NCI-H2196 (cell line): ENCODE results near the gene ZNF765.
A peak's percentile ranks its signal among the peaks of the same experiment; 100 is the strongest.
"Not testable (repeated sequence)": the region's sequence is repeated elsewhere in the genome, so short reads cannot be mapped to it uniquely, and the experiment has no call there.

Experiments
- DNase-seq: peaks from one replicate; lab custom pipeline; 2025; ENCODE audit not compliant: unreplicated experiment; lab: John Stamatoyannopoulos, UW

ZNF765 gene

DNA sequence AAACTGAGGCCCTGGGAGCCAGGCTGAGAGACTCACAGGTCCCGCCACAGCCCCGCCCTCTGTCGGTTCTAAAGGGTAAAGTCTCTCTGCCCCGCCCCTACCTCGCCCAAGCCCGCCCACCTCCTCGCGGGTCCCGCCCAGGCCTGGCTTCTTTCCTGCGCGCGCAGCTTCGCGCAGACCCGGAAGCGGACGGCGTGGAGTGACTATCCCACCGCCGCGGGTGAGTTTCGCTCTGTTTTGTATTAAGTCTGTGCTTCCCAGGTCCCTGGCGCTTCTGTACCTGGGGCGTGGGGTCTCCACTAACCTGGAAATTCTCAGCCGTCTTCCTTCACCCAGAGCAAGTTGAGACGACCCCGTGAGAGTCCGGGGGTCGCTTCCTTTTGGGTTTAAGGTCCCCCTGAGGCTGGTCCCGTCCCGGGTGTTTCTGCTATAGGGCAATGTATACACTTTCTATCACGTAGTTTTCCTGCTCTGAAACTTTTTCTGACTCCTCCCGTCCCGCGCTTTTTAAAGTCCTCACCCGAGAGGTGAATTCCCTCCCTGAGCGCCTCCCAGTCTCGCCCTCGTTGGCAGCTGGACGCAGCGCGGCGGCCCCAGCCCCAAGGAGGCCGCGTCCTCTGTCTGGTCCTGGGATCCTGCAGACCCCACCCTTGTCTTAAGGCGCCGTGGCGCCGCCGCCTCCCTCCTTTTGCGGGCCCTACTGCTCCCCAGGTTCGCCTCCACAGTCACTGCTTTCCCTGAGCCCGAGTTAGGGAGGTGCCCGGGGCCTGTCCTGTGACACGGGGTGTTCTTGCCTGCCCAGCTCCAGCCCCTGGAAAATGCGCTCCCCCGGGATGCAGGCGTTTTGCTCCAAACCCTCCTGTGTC lies at the start of gene ZNF765:
Gene ZNF765 (plus strand): TSS at position 176 of the 866 bp plus-strand sequence. CDS start 2,867 bp downstream, outside the sequence.
- DNase-seq, result peak; percentile 88

DNA sequence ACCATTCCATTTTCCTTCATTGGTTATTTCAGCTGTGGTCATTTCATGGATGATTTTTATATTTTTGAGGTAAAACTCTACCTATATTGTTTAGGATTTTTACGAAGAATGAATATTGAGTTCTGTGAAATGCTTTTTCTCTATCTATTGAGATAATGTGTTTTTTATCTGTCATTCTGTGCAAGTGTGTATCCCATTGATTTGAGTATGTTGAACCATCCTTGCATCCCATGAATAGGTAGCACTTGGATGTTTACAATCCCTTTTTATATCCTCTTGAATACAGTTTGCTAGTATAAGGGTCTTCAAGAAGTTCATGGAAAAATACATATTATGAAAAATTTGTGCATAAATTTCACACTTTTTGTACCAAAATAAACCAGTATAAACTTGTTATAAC lies 39.2 kb upstream of the ZNF765 start:
- no peak for DNase-seq

DNA sequence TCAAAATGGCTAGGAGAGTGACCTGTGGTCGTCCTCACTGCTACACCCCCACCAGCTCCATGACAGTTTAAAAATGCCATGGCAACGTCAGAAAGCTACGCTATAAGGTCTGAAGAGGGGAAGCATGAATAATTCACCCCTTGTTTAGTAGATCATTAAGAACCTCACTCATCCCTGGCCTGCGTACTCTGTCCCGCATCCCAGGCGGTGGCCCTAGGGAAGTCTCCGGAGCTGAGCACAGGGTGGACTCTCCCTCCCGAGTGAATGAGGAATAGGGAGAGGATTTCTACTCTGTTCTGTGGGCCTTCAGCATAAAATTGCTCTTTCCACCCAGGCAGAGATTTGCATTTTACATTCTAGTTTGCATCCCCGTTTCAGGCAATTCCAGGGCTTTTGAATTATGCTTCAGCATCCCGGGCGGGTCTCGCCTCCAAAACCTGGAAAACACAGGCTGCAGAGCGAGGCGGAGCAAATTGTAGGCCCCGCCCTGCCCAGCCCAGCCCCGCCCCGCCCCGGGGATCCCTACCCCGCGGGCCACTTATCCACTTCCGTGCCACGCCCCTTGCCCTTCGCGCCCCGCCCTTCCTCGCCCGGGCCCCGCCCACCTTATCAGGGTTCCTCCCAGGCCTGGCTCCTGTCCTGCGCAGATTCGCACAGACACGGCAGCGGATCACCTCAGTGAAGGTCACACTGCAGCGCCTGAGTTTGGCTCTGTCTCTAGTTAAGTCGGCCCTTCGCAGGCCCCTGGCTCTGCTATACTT lies 36.9 kb upstream of the ZNF765 start:
- no peak for DNase-seq

DNA sequence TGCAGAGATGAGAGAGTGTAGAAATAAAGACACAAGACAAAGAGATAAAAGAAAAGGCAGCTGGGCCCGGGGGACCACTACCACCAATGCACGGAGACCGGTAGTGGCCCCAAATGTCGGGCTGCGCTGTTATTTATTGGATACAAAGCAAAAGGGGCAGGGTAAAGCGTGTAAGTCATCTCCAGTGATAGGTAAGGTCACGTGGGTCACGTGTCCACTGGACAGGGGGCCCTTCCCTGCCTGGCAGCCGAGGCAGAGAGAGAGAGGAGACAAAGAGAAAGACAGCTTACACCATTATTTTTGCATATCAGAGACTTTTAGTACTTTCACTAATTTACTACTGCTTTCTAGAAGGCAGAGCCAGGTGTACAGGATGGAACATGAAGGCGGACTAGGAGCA lies 34.9 kb upstream of the ZNF765 start:
- not testable (repeated sequence) for DNase-seq

DNA sequence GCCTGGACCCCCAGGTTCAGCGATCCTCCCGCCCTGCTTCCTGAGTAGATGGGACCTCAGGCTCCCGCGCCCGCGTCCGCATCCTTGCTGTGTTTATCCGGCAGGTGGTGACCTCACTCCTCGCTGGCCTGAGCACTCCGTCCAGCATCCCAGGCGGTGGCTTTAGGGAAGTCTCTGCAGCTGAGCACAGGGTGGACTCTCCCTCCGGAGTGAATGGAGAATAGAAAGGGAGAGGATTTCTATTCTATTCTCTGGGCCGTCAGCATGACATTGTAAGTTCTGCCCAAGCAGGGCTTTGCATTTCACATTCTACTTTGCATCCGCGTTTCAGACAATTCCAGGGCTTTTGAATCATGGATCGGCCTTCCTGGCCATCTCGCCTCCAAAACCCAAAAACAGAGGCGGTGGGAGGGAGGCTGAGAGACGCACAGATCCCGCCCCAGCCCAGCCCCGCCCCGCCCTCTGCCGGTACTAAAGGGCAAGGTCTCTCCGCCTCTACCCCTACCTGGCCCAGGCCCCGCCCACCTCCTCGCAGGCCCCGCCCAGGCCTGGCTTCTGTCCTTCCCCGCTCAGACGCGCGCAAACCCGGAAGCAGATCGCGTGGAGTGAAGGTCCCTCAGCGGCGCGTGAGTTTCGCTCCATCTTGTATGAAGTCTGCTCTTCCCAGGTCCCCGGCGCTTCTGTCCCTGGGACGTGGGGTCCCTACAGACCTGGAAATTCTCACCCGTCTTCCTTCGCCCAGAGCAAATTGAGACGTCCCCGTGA lies 29.6 kb upstream of the ZNF765 start, which contains the start of gene ZNF525:
Gene ZNF525 (plus strand): TSS at position 572 of the 765 bp plus-strand sequence. CDS start 6,577 bp downstream, outside the sequence.
- peak; percentile 91 for DNase-seq

DNA sequence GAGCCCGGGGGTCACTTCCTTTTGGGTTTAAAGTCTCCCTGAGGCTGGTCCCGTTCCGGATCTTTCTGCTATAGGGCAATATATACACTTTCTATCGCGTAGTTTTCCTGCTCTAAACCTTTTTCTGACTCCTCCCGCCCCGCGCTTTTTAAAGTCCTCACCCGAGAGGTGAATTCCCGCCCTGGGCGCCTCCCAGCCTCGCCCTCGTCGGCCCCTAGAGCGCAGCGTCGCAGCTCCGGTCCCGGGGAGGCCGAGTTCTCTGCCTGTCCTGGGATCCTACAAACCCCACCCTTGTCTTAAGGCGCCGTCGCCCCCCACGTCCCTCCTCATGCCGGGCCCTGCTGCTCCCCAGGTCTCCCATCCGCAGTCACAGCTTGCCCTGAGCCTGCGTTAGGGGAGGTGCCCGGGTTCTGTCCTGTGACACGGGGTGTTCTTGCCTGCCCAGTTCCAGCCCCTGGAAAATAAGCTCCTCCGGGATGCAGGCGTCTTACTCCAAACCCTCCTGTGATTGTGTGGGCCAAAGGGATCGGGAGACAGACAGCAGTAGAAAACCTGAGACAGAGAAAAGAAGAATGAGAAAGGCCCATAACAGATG lies 29.0 kb upstream of the ZNF765 start:
- DNase-seq, result no peak

DNA sequence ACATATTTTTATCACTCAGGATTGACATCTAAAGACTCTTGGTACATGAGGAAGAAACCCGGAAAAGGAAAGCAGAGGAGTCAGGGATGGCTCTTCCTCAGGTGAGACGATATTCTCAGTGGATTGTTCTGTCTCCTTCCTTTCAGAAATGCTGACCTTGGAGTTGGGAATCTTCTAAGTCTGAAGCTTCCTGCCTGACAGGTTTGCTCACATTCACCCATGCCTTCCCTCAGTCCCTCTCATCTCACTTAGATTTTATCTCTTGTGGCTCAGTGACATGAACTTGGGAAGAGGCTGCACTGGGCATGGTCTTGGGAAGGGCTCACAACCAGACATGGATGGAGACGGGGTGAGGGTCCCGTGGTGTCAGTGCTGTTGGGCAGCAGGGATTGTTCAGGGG lies 22.8 kb upstream of the ZNF765 start:
- DNase-seq, result no peak

DNA sequence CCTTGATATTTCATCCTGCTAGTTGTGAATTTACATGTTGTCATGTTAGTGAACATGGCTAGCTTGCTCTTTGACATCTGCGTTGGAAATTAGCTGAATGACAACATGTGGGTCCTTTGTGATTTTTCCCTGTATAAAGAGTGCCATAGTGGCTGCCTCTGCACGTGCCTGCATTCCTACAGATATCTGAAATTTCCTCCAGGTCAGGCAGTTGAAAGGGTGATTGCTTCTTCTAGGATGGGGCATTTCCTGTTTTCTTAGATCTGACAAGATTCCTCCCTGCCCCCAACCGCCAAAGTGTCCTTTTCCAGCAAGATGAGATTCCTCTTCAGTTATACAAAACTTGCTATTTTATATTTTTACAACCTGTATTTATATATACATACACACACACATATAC lies 20.7 kb upstream of the ZNF765 start:
- DNase-seq, result no peak

DNA sequence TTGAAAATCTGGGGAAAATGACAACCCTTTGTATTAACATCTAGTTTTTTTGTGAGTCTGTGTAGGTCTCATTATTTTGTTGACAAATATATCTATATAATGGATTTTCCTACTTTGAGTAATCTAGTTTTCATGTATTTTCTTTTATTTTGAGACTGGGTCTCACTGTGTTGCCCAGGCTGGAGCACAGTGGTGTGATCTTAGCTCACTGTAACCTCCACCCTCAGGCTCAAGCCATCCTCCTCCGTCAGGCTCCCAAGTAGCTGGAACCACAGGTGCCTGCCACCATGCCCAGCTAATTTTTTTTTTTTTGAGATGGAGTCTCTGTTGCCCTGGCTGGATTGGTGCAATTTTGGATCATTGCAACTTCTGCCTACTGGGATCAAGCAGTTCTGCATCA lies 20.2 kb upstream of the ZNF765 start:
- DNase-seq, result no peak

DNA sequence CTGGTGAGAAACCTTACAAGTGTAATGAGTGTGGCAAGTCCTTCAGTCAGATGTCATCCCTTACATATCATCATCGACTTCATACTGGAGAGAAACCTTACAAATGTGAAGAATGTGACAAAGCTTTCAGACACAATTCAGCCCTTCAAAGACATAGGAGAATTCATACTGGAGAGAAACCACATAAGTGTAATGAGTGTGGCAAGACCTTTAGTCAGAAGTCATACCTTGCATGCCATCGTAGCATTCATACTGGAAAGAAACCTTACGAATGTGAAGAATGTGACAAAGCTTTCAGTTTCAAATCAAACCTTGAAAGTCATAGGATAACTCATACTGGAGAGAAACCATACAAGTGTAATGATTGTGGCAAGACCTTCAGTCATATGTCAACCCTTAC lies 13.6 kb upstream of the ZNF765 start:
- DNase-seq, result no peak

DNA sequence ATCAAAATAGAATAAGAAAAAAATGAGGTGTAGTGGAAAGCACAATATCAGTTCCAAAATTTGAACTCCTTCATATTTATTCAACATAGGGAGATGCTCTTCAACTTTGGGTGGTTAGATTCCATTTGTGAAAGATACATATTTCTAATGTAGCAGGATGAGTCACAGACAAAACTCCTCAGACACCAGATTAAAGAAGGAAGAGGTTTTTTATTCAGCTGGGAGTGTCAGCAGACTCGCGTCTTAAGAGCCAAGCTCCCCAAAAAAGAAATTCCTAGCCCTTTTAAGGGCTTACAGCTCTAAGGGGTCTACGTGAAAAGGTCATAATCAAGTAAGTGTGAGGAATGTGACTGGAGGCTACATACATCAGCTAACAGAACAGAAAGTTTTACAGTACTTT lies 6.8 kb upstream of the ZNF765 start:
- DNase-seq, result no peak

DNA sequence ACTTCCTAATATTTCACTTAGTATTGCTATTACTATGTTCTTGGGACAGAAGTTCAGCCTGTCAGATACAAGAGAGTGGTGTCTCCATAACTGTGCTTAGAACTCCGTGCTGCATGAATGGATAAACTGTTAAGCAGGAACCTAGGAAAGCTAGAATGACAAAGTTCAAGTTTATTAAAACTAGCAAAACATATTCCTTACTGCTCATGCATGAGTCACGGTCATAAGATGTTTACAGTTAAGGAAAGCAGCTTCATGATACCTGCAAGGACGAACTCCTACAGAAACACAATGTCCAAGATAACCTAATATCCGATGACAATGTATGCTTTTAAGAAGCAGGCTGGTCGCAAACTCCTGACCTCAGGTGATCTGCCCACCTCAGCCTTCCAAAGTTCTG lies 6.0 kb upstream of the ZNF765 start:
- no peak for DNase-seq

DNA sequence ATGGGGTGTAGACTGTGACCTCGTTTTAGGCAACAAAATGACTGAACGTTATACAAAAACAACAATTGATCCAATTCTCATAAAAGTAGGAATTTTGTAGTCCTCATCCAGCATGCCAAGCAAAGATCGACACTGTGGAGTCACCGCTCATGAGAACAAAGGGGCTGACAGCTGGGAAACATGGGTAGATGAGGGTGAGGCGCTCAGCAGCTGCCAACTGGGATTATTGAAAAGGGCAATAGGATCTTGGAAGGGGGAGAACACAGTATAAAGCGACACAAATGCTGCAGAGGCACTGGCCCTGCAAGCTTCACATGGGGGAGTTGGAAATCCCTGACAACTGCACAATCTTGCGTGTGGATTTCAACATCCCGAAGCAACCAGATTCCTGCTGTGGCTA lies 5.4 kb upstream of the ZNF765 start:
- no peak for DNase-seq

DNA sequence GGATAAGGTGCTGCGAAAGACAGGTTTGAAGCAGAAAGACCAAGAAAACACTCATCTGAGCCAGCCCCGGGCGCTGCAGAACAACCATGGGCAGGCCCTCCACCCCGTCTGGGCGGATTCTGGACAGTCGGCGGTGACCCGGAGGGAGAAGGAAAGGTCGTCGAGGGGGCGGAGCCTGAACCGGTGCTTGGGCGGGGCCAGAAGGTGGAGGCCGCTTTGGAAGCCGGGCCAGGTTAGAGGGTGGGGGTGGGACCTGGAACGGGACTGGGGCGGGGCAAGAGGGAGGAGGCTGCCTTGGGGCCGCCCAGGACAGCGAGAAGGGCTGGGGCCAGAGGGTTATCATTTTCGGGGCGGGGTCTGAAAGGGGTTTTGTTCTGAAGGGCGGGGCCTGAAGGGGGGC lies 5.0 kb upstream of the ZNF765 start:
- DNase-seq, result no peak

DNA sequence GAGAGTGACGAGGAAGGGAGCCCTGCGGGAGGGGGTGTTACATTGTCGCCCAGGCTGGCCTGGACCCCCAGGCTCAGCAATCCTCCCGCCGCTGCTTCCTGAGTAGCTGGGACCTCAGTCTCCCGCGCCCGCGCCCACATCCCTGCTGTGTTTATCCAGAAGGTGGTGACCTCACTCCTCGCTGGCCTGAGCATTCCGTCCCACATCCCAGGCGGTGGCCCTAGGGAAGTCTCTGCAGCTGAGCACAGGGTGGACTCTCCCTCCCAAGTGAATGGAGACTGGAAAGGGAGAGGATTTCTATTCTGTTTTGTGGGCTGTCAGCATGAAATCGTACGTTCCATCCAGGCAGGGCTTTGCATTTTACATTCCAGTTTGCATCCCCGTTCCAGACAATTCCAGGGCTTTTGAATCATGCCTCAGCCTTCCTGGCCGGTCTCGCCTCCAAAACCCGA lies 401 bp upstream of the ZNF765 start:
- DNase-seq, result no peak

DNA sequence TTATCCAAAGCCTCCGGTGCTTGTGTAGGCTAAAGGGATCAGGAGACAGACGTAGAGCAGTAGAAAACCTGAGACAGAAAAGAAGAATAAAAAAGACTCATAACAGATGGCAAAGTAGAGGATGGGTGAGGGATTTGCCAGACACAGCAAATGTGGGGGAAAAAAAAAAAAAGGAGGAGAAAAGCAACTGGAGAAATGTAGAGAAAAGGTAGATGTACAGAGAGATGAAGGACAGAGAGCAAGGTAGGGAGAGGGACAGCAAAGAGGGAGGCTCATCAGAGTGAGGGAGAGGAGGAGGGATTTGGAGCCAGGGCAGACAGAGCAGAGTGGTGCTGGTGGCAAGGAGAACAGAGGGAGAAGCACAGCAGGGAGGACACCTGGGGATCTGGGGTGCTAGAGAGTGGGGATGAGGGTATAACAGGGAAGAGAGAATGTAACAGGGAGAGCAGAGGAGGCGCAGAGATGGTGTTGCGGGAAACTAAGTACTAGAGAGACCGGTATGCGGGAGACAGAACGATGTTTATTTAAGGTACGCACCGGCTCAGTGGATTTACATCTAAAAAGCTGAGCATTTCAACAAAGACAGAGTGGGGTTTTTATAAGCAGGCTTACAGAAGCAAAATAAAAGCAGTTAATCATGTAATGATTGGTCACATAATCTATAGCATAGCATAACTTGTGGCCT lies 1.0 kb downstream of the ZNF765 start:
- DNase-seq, result not testable (repeated sequence)

DNA sequence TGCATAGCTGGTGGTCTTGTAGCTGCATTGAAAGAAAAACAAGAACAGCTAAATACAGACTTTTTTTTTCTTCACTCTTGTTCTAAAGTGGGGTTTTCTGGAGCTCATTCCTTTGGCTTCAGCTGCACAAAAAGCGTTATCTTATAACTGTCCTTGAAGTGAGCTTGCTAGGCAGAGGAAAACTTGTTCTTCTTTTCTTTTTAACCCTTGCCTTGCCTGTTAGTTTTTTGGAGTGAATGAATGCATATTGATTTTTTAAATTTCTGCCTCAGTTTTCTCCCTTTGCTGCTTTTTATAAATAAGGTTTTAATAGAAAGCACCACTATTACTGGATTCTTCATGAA lies 1.5 kb downstream of the ZNF765 start:
- no peak for DNase-seq

DNA sequence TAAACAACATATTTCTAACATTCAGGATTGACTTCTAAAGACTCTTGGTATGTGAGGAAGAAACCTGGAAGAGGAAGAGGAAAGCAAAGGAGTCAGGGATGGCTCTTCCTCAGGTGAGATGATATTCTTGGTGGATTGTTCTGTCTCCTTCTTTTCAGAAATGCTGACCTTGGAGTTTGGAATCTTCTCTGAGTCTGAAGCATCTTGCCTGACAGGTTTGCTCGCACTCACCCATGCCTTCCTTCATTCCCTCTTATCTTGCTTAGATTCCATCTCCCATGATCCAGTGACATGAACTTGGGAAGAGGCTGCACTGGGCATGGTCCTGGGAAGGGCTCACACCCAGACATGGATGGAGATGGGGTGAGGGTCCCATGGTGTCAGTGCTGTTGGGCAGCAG lies 3.0 kb downstream of the ZNF765 start:
- DNase-seq, result not testable (repeated sequence)

DNA sequence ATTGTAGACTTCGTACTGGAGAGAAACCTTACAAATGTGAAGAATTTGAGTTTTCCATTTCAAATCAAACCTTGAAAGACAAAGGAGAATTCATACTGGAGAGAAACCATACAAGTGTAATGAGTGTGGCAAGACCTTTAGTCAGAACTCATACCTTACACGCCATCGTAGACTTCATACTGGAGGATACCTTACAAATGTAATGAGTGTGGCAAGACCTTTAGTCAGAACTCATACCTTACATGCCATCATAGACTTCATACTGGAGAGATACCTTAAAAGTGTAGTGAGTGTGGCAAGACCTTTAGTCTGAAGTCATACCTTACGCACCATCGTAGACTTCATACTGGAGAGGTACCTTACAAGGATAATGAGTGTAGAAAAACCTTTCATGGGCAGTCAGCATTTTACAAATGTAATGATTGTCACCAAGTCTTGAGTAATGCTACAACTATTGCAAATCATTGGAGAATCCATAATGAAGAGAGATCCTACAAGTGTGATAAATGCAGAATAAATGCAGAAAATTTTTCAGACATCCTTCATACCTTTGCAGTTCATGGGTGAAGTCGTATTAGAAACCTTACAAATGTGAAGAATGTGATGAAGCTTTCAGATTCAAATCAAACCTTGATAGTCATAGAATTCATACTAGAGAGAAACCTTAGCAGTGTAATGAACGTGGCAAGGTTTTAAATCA lies 14.7 kb downstream of the ZNF765 start:
- no peak for DNase-seq
